Activated naive CD8-positive, alpha-beta T cell treated with anti-CD3 and anti-CD28 coated beads, Interleukin-2, amount 50 U/mL, for 24 hours (primary cell): ENCODE results near the gene MAP4K4.

Experiments
- ATAC-seq: fragments of 150-1000 bp; cut with Tn5 transposase; one replicate; pipeline ENCODE4 v1.10.0; 2021
- DNase-seq: peaks from one replicate; pipeline ENCODE4 v3.0.0; 2021
- H3K27ac Mint-ChIP-seq: one replicate; pipeline ENCODE4 v1.8.0; 2021; ENCODE audit warnings: mild to moderate bottlenecking, mixed read lengths
- H3K27me3 Mint-ChIP-seq: one replicate; pipeline ENCODE4 v1.8.0; 2021; ENCODE audit warnings: mixed read lengths
- H3K36me3 Mint-ChIP-seq: one replicate; pipeline ENCODE4 v1.8.0; 2021; ENCODE audit warnings: low read depth, mixed read lengths
- H3K4me1 Mint-ChIP-seq: one replicate; pipeline ENCODE4 v1.8.0; 2021; ENCODE audit warnings: mixed read lengths
- H3K4me3 Mint-ChIP-seq: one replicate; pipeline ENCODE4 v1.8.0; 2021; ENCODE audit warnings: mild to moderate bottlenecking, moderate library complexity, mixed read lengths
- H3K9me3 Mint-ChIP-seq: one replicate; pipeline ENCODE4 v1.8.0; 2021; ENCODE audit warnings: mixed read lengths

MAP4K4 gene

GRCh38 chr2:101699755-101700461 is 2.4 kb downstream of the MAP4K4 start:
- Mint-ChIP-seq H3K36me3 (peaks cover 15% of the 10 kb centered on the region), H3K27me3 (peaks cover 6% of the 10 kb centered on the region), H3K4me1 (peaks cover 34% of the 10 kb centered on the region), H3K27ac (no peak overlapping the region), H3K4me3 (no peak overlapping the region), H3K9me3 (peaks cover 10% of the 10 kb centered on the region)
- no peak for DNase-seq
- ATAC-seq: no peak

GRCh38 chr2:101704046-101704466 is 6.5 kb downstream of the MAP4K4 start:
- no peak for ATAC-seq

GRCh38 chr2:101704816-101705578 is 7.5 kb downstream of the MAP4K4 start:
- Mint-ChIP-seq H3K4me1 (peaks cover 80% of the 10 kb centered on the region), H3K36me3 (peaks cover 21% of the 10 kb centered on the region), H3K27ac (peak overlapping the region; percentile 70), H3K27me3 (no peaks in the 10 kb centered on the region), H3K4me3 (peak overlapping the region; percentile 15), H3K9me3 (peaks cover 6% of the 10 kb centered on the region)
- DNase-seq: no peak
- ATAC-seq: peak; percentile 34

More at GRCh38 chr2:101704046-101704466, 6.5 kb downstream of the MAP4K4 start:
- Mint-ChIP-seq H3K9me3 (peaks cover 6% of the 10 kb centered on the region), H3K27ac (peak overlapping the region; percentile 70), H3K27me3 (no peaks in the 10 kb centered on the region), H3K36me3 (peaks cover 21% of the 10 kb centered on the region), H3K4me3 (peak overlapping the region; percentile 46), H3K4me1 (peaks cover 70% of the 10 kb centered on the region)
- no peak for DNase-seq

GRCh38 chr2:101706121-101706818 is 8.8 kb downstream of the MAP4K4 start:
- Mint-ChIP-seq H3K27ac (peak overlapping the region; percentile 69), H3K4me3 (peak overlapping the region; percentile 39), H3K4me1 (peaks cover 92% of the 10 kb centered on the region), H3K36me3 (peaks cover 19% of the 10 kb centered on the region), H3K27me3 (no peaks in the 10 kb centered on the region), H3K9me3 (peaks cover 6% of the 10 kb centered on the region)
- DNase-seq (no peak), ATAC-seq (no peak)

GRCh38 chr2:101706819-101707177 is 9.3 kb downstream of the MAP4K4 start:
- no peak for DNase-seq
- Mint-ChIP-seq H3K36me3 (peaks cover 15% of the 10 kb centered on the region), H3K4me1 (peaks cover 97% of the 10 kb centered on the region), H3K27ac (peak overlapping the region; percentile 69), H3K27me3 (no peaks in the 10 kb centered on the region), H3K4me3 (peak overlapping the region; percentile 39), H3K9me3 (peaks cover 6% of the 10 kb centered on the region)
- ATAC-seq: peak; percentile 70

GRCh38 chr2:101710036-101710435 is 12.5 kb downstream of the MAP4K4 start:
- DNase-seq (no peak), ATAC-seq (no peak)

GRCh38 chr2:101710471-101711318 is 13.2 kb downstream of the MAP4K4 start:
- DNase-seq (no peak), ATAC-seq (peak; percentile 91)
- peaks cover 90% of the 10 kb centered on the region for H3K4me1 Mint-ChIP-seq
- no peaks in the 10 kb centered on the region for H3K9me3 Mint-ChIP-seq
- H3K27me3 Mint-ChIP-seq: no peaks in the 10 kb centered on the region
- H3K4me3 Mint-ChIP-seq: peak overlapping the region; percentile 8
- peak overlapping the region; percentile 67 for H3K27ac Mint-ChIP-seq
- peaks cover 6% of the 10 kb centered on the region for H3K36me3 Mint-ChIP-seq

More at GRCh38 chr2:101710036-101710435, 12.5 kb downstream of the MAP4K4 start:
- Mint-ChIP-seq H3K4me3 (peak overlapping the region; percentile 8), H3K27me3 (no peaks in the 10 kb centered on the region), H3K4me1 (peaks cover 92% of the 10 kb centered on the region), H3K9me3 (no peaks in the 10 kb centered on the region), H3K27ac (peak overlapping the region; percentile 67), H3K36me3 (peaks cover 6% of the 10 kb centered on the region)

- no peak overlapping the region for H3K4me3 Mint-ChIP-seq
- peaks cover 4% of the 10 kb centered on the region for H3K9me3 Mint-ChIP-seq
- no peaks in the 10 kb centered on the region for H3K27me3 Mint-ChIP-seq
- no peak for DNase-seq
- H3K27ac Mint-ChIP-seq: peak overlapping the region; percentile 24
- ATAC-seq: no peak
- peaks cover 91% of the 10 kb centered on the region for H3K4me1 Mint-ChIP-seq
- peaks cover 2% of the 10 kb centered on the region for H3K36me3 Mint-ChIP-seq
Observed at GRCh38 chr2:101714118-101714517, 16.6 kb downstream of the MAP4K4 start.

- H3K36me3 Mint-ChIP-seq: peaks cover 16% of the 10 kb centered on the region
- peak overlapping the region; percentile 68 for H3K4me3 Mint-ChIP-seq
- peak overlapping the region; percentile 99 for H3K27ac Mint-ChIP-seq
- H3K27me3 Mint-ChIP-seq: no peaks in the 10 kb centered on the region
- ATAC-seq: peak; percentile 42
- DNase-seq: no peak
- H3K4me1 Mint-ChIP-seq: peaks cover 94% of the 10 kb centered on the region
- peaks cover 7% of the 10 kb centered on the region for H3K9me3 Mint-ChIP-seq
Observed at GRCh38 chr2:101717071-101717845, 19.8 kb downstream of the MAP4K4 start.

GRCh38 chr2:101718479-101718878 is 21.0 kb downstream of the MAP4K4 start:
- no peak for DNase-seq
- Mint-ChIP-seq H3K9me3 (peaks cover 17% of the 10 kb centered on the region), H3K4me1 (peaks cover 97% of the 10 kb centered on the region)

GRCh38 chr2:101718993-101719571 is 21.6 kb downstream of the MAP4K4 start:
- peak overlapping the region; percentile 61 for H3K4me3 Mint-ChIP-seq
- peaks cover 32% of the 10 kb centered on the region for H3K36me3 Mint-ChIP-seq
- H3K27ac Mint-ChIP-seq: peak overlapping the region; percentile 99
- H3K9me3 Mint-ChIP-seq: peaks cover 19% of the 10 kb centered on the region
- peaks cover 97% of the 10 kb centered on the region for H3K4me1 Mint-ChIP-seq
- no peaks in the 10 kb centered on the region for H3K27me3 Mint-ChIP-seq
- peak; percentile 57 for DNase-seq
- ATAC-seq: peak; percentile 96

More at GRCh38 chr2:101718479-101718878, 21.0 kb downstream of the MAP4K4 start:
- Mint-ChIP-seq H3K27ac (peak overlapping the region; percentile 99), H3K27me3 (no peaks in the 10 kb centered on the region), H3K4me3 (no peak overlapping the region), H3K36me3 (peaks cover 27% of the 10 kb centered on the region)
- ATAC-seq: no peak

- Mint-ChIP-seq H3K4me1 (peaks cover 98% of the 10 kb centered on the region), H3K27ac (peak overlapping the region; percentile 99), H3K4me3 (peak overlapping the region; percentile 41), H3K36me3 (peaks cover 32% of the 10 kb centered on the region), H3K27me3 (no peaks in the 10 kb centered on the region), H3K9me3 (peaks cover 19% of the 10 kb centered on the region)
- no peak for DNase-seq
- no peak for ATAC-seq
Observed at GRCh38 chr2:101720732-101721131, 23.2 kb downstream of the MAP4K4 start.

GRCh38 chr2:101722864-101723263 is 25.4 kb downstream of the MAP4K4 start:
- no peak for ATAC-seq
- H3K27me3 Mint-ChIP-seq: no peaks in the 10 kb centered on the region
- peaks cover 96% of the 10 kb centered on the region for H3K4me1 Mint-ChIP-seq
- H3K36me3 Mint-ChIP-seq: peaks cover 30% of the 10 kb centered on the region
- no peak overlapping the region for H3K4me3 Mint-ChIP-seq
- no peak for DNase-seq
- H3K9me3 Mint-ChIP-seq: peaks cover 15% of the 10 kb centered on the region
- H3K27ac Mint-ChIP-seq: peak overlapping the region; percentile 57
